Peyer's patch (tissue), 4 donors: Measurements from ENCODE around the gene SOCS4. TPM values are rescaled to one million over a fixed set of nuclear protein-coding genes. Genes with fewer than 3 reads are reported as not detected.
A peak's percentile ranks its signal among the peaks of the same experiment; 100 is the strongest.

ENCODE experiments used
- DNase-seq, 3 donors: peaks; one replicate each; pipeline ENCODE4 v3.0.0-alpha.2; 2017 to 2019
- H3K27ac ChIP-seq, 4 donors: fragments of 200-600 bp; sonication (generic); one replicate each; pipeline ENCODE4 v1.5.1; 2016 to 2019
- H3K27me3 ChIP-seq, 2 donors: fragments of 200-600 bp; sonication (generic); one replicate each; pipeline ENCODE4 v1.5.1; 2019
- H3K36me3 ChIP-seq, 3 donors: fragments of 200-600 bp; sonication (generic); one replicate each; pipeline ENCODE4 v1.5.1; 2016 to 2019
- H3K4me1 ChIP-seq, 4 donors: fragments of 200-600 bp; sonication (generic); one replicate each; pipeline ENCODE4 v1.5.1; 2016 to 2019
- H3K4me3 ChIP-seq, 4 donors: fragments of 200-600 bp; sonication (generic); 1 replicate in 3 of 4; 2 replicates in 1 of 4; pipeline ENCODE4 v1.5.1; 2016 to 2019; ENCODE audit warnings: mild to moderate bottlenecking in 1 of 4
- H3K9me3 ChIP-seq, 4 donors: fragments of 200-600 bp; sonication (generic); one replicate each; pipeline ENCODE4 v1.5.1; 2016 to 2019; ENCODE audit warnings: mild to moderate bottlenecking in 1 of 4
- CTCF ChIP-seq, 6 experiments: fragments of 450-650 bp in 4 of 6; fragments of 200-600 bp in 2 of 6; sonication (generic) in 1 of 6; IDR thresholded peaks; one replicate each; pipeline ENCODE4 v1.5.1; 2017 to 2019; ENCODE audit warnings: antibody characterized with exemption in 6 of 6, mild to moderate bottlenecking in 3 of 6, moderate library complexity in 1 of 6
- POLR2A ChIP-seq, 2 donors: fragments of 450-650 bp; IDR thresholded peaks; one replicate each; pipeline ENCODE4 v1.5.1; 2017; ENCODE audit warnings: antibody characterized with exemption in 2 of 2, mild to moderate bottlenecking in 2 of 2, moderate library complexity in 2 of 2
- total RNA-seq, 4 donors: library from RNA; depleted of rRNA; stranded (reverse); fragments of >200 nt; gene quantifications; one replicate each; pipeline ENCODE4 v1.1.0, GENCODE V29; 2016

SOCS4 gene
- total RNA-seq, 4 donors from 2014 or later, result 10.0 to 18.2 (median 10.7) TPM

- Histone ChIP-seq H3K4me1 (no peaks in the 10 kb centered on the region), H3K27me3 (no peaks in the 10 kb centered on the region), H3K27ac (no peak overlapping the region), H3K9me3 (no peaks in the 10 kb centered on the region), H3K36me3 (peaks cover 0 to 45% (median 0%) of the 10 kb centered on the region in 3 donors), H3K4me3 (no peak overlapping the region)
- TF ChIP-seq CTCF (IDR thresholded peaks at IDR 0.05) (no peak), POLR2A (IDR thresholded peaks at IDR 0.05) (no peak)
- no peak for DNase-seq
These were observed 38.4 kb downstream of the SOCS4 start for GRCh38 chr14:55065411-55065810.

- no peak for TF ChIP-seq POLR2A (IDR thresholded peaks at IDR 0.05)
- TF ChIP-seq CTCF (IDR thresholded peaks at IDR 0.05), result no peak
- Histone ChIP-seq H3K4me3 (no peak overlapping the region), H3K36me3 (peaks cover 0 to 45% (median 0%) of the 10 kb centered on the region in 3 donors), H3K27me3 (no peaks in the 10 kb centered on the region), H3K4me1 (no peaks in the 10 kb centered on the region), H3K27ac (no peak overlapping the region), H3K9me3 (no peaks in the 10 kb centered on the region)
- no peak for DNase-seq
These were observed 39.2 kb downstream of the SOCS4 start for GRCh38 chr14:55066223-55066622.

- H3K27me3 ChIP-seq, result no peaks in the 10 kb centered on the region
- no peak overlapping the region for H3K4me3 ChIP-seq
- DNase-seq, result no peak
- H3K36me3 ChIP-seq, result peaks cover 0 to 5% (median 0%) of the 10 kb centered on the region in 3 donors
- H3K4me1 ChIP-seq, result no peaks in the 10 kb centered on the region
- TF ChIP-seq CTCF (IDR thresholded peaks at IDR 0.05) (no peak), POLR2A (IDR thresholded peaks at IDR 0.05) (no peak)
- H3K9me3 ChIP-seq, result no peaks in the 10 kb centered on the region
- no peak overlapping the region for H3K27ac ChIP-seq
These were observed 44.0 kb downstream of the SOCS4 start for GRCh38 chr14:55070981-55071411.

- H3K36me3 ChIP-seq, result peaks cover 0 to 5% (median 0%) of the 10 kb centered on the region in 3 donors
- DNase-seq, result no peak
- TF ChIP-seq CTCF (IDR thresholded peaks at IDR 0.05), result no peak
- no peak for TF ChIP-seq POLR2A (IDR thresholded peaks at IDR 0.05)
- no peak overlapping the region for H3K4me3 ChIP-seq
- no peaks in the 10 kb centered on the region for H3K9me3 ChIP-seq
- no peaks in the 10 kb centered on the region for H3K4me1 ChIP-seq
- H3K27me3 ChIP-seq, result no peaks in the 10 kb centered on the region
- H3K27ac ChIP-seq, result peak overlapping the region in 2 of 4 donors; percentile 12 to 32
These were observed 45.0 kb downstream of the SOCS4 start for GRCh38 chr14:55071870-55072640.

GRCh38 chr14:55073856-55074255 is 46.8 kb downstream of the SOCS4 start:
- H3K9me3 ChIP-seq, result no peaks in the 10 kb centered on the region
- no peaks in the 10 kb centered on the region for H3K4me1 ChIP-seq
- no peaks in the 10 kb centered on the region for H3K36me3 ChIP-seq
- no peak for TF ChIP-seq CTCF (IDR thresholded peaks at IDR 0.05)
- no peak for TF ChIP-seq POLR2A (IDR thresholded peaks at IDR 0.05)
- no peak overlapping the region for H3K27ac ChIP-seq
- DNase-seq, result no peak
- no peaks in the 10 kb centered on the region for H3K27me3 ChIP-seq
- H3K4me3 ChIP-seq, result no peak overlapping the region
